GM12864 (cell line): ENCODE measurements around the gene PGAP6.
A peak's percentile ranks its signal among the peaks of the same experiment; 100 is the strongest.
"Not testable (repeated sequence)": the region's sequence is repeated elsewhere in the genome, so short reads cannot be mapped to it uniquely, and the experiment has no call there.

Source experiments
- DNase-seq: peaks from one replicate; pipeline ENCODE4 v3.0.0-alpha.2; 2011; ENCODE audit warnings: low read depth
- H3K4me3 ChIP-seq: 2 replicates; pipeline ENCODE4 v1.5.1; 2011; ENCODE audit warnings: mild to moderate bottlenecking, low read depth, low read length, control low read depth
- TF ChIP-seq, protein P1 (sequence below): IDR thresholded peaks from 2 replicates; pipeline ENCODE4 v1.5.1; 2011; ENCODE audit warnings: low read depth, mild to moderate bottlenecking, moderate library complexity, low read length, control low read depth, inconsistent platforms; ENCODE audit errors: missing control alignments

The PGAP6 gene

DNA sequence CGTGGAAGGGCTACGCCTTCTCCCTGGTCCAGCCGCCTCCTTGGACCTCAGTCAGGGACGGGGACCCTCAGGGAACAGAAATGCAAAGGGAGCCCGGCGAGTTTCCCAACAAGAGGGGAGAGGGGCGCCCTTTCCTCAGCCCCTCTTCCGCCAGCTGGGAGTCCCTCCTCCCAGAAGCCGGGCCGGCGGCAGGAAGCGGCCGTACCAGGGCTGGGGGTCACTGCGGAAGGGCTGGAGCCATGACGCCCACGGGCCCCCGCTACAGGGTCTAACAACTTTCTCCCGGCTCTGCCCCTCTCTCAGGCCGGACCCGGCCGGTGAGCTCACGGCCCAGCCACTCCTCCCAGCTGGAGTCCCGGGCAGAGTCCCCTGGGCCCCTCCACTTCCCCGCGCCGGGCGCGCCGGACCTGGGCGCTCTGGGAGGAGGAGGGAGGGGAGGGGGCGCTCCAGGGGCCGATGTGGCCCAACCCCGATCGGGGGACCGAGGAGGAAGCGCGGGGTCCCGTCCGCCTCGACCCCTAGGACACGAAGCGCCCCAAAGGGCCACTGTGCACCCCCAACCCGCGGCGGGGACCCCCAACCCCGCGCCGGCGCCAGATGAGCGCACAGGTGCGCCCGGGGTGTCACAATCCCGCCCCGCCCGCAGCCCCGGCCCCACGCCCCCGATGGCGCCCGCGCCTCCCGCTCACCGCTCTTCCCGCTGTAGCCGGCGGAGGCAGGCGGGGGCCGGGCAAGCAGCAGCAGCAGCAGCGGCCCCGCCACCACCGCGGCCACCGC lies 578 bp downstream of the PGAP6 start:
- H3K4me3 ChIP-seq: peak overlapping the region; percentile 94
- DNase-seq: no peak
- TF ChIP-seq, protein P1, sequence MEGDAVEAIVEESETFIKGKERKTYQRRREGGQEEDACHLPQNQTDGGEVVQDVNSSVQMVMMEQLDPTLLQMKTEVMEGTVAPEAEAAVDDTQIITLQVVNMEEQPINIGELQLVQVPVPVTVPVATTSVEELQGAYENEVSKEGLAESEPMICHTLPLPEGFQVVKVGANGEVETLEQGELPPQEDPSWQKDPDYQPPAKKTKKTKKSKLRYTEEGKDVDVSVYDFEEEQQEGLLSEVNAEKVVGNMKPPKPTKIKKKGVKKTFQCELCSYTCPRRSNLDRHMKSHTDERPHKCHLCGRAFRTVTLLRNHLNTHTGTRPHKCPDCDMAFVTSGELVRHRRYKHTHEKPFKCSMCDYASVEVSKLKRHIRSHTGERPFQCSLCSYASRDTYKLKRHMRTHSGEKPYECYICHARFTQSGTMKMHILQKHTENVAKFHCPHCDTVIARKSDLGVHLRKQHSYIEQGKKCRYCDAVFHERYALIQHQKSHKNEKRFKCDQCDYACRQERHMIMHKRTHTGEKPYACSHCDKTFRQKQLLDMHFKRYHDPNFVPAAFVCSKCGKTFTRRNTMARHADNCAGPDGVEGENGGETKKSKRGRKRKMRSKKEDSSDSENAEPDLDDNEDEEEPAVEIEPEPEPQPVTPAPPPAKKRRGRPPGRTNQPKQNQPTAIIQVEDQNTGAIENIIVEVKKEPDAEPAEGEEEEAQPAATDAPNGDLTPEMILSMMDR: no peak

DNA sequence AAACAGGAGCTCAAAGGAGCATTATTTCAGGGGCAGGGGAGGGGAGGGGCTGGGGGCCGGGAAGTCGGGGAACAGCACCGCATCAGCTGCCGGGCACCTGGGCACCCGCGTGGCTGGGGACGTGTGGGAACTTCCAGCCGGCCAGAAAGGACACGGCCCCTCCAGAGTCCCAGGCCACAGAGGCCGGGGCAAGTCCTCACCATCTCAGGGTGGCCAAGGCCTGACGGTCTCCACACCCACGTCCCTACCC lies 1.1 kb downstream of the PGAP6 start:
- TF ChIP-seq, protein P1: no peak
- DNase-seq: no peak
- H3K4me3 ChIP-seq: peak overlapping the region; percentile 94

DNA sequence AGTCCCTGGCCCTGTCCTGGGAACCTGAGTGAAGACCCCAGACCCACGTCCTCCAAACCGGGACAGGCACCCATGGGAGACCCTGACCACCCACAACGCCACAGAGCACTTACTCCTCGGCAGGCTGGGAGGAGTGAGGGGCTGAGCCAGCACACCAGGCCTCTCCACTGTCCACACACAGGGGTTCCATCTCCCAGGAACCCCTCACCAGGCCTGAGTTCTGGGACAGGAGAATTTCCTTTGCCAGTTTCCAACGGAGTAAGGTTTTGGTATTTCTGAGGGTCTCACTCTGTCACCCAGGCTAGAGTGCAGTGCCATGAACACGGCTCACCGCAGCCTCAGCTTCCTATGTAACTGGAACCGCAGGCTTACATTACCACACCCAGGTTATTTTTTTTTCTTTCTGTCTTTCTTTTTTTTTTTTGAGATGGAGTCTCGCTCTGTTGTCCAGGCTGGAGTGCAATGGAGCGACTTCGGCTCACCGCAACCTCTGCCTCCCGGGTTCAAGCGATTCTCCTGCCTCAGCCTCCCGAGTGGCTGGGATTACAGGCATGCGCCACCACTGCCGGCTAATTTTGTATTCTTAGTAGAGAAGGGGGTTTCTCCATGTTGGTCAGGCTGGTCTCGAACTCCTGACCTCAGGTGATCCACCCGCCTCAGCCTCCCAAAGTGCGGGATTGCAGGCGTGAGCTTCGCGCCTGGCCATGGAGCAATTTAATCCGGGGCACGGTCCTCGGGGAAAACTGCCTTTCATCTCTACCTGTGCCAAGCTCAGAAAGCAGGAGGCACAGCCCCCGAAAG lies 1.6 kb downstream of the PGAP6 start:
- TF ChIP-seq, protein P1: no peak
- peak overlapping the region; percentile 94 for H3K4me3 ChIP-seq

GRCh38 chr16:379183-379960 lies 2.4 kb downstream of the PGAP6 start:
- H3K4me3 ChIP-seq: no peak overlapping the region
- no peak for DNase-seq
- TF ChIP-seq, protein P1: no peak

More for the DNA sequence above, 1.6 kb downstream of the PGAP6 start:
- no peak for DNase-seq

- H3K4me3 ChIP-seq: no peak overlapping the region
- DNase-seq: no peak
- TF ChIP-seq, protein P1: no peak
Measured at GRCh38 chr16:378821-379182, 3.0 kb downstream of the PGAP6 start.

- H3K4me3 ChIP-seq, DNase-seq: not testable (repeated sequence)
Measured at GRCh38 chr16:378113-378820, 3.5 kb downstream of the PGAP6 start.
